SK-N-SH (cell line): ENCODE data around the gene CAST.

ENCODE experiments used
- POLR2AphosphoS5 ChIP-seq: IDR thresholded peaks from 2 replicates; pipeline ENCODE4 v1.6.1; 2012; ENCODE audit warnings: low read depth, low read length
- TF ChIP-seq, protein P1 (sequence below): fragments of 200-600 bp; sonication (generic); IDR thresholded peaks from 2 replicates; pipeline ENCODE4 v1.6.1; 2017; ENCODE audit warnings: antibody characterized with exemption, mild to moderate bottlenecking, moderate library complexity
- TF ChIP-seq, protein P2 (sequence below): fragments of 150-350 bp; IDR thresholded peaks from 2 replicates; pipeline ENCODE4 v1.6.1; 2017; ENCODE audit warnings: antibody characterized with exemption, low read length, low read depth, borderline replicate concordance

DNA sequence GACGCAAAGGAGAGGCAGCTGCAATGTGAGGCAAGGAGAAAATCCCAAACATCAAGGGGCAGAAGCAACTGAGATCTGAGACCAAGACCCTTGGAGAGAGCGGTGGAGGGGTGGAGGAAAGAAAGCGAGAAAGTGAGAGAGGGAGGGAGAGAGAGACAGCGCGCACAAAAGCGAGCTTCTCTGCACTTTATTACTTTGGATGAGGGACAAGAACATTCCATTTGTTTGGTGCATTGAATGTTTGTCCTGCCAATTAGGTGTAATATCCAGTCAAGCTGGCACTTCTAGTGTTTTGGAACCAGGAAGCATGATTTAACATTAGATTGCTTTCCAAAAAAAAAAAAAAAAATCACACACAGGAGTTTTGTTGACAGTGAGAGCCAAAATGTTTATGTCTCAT lies 1.4 kb downstream of the CAST start:
- TF ChIP-seq, protein P1, sequence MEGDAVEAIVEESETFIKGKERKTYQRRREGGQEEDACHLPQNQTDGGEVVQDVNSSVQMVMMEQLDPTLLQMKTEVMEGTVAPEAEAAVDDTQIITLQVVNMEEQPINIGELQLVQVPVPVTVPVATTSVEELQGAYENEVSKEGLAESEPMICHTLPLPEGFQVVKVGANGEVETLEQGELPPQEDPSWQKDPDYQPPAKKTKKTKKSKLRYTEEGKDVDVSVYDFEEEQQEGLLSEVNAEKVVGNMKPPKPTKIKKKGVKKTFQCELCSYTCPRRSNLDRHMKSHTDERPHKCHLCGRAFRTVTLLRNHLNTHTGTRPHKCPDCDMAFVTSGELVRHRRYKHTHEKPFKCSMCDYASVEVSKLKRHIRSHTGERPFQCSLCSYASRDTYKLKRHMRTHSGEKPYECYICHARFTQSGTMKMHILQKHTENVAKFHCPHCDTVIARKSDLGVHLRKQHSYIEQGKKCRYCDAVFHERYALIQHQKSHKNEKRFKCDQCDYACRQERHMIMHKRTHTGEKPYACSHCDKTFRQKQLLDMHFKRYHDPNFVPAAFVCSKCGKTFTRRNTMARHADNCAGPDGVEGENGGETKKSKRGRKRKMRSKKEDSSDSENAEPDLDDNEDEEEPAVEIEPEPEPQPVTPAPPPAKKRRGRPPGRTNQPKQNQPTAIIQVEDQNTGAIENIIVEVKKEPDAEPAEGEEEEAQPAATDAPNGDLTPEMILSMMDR, result no peak
- no peak for TF ChIP-seq POLR2AphosphoS5
- TF ChIP-seq, protein P2, sequence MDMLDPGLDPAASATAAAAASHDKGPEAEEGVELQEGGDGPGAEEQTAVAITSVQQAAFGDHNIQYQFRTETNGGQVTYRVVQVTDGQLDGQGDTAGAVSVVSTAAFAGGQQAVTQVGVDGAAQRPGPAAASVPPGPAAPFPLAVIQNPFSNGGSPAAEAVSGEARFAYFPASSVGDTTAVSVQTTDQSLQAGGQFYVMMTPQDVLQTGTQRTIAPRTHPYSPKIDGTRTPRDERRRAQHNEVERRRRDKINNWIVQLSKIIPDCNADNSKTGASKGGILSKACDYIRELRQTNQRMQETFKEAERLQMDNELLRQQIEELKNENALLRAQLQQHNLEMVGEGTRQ, result no peak
